ENCODE measurements around the gene ODF2. TPM values are rescaled to one million over a fixed set of nuclear protein-coding genes. Genes with fewer than 3 reads are reported as not detected.

ODF2 gene
- total RNA-seq, 1 donor from 2014 or later = 15.7 TPM

GRCh38 chr9:128540634-128541360 lies 85.0 kb downstream of the ODF2 start:
- H3K27me3 ChIP-seq (ENCODE audit: control insufficient read depth in 3 of 3, insufficient read depth in 3 of 3, low read length in 3 of 3) = no peaks in the 10 kb centered on the region
- H3K4me1 ChIP-seq (ENCODE audit: control insufficient read depth in 3 of 3, insufficient read depth in 3 of 3, low read length in 3 of 3) = no peaks in the 10 kb centered on the region
- H3K27ac ChIP-seq (ENCODE audit: low read depth, low read length) = no peak overlapping the region
- H3K9ac ChIP-seq (ENCODE audit: low read depth in 1 of 3, low read length in 3 of 3) = no peak overlapping the region
- peaks cover 42 to 61% (median 59%) of the 10 kb centered on the region in 3 donors for H3K36me3 ChIP-seq (ENCODE audit: control insufficient read depth in 3 of 3, insufficient read depth in 3 of 3, low read length in 3 of 3)
- no peaks in the 10 kb centered on the region for H3K9me3 ChIP-seq (ENCODE audit: control insufficient read depth in 3 of 3, low read length in 3 of 3)
- H3K4me3 ChIP-seq (ENCODE audit: low read length in 3 of 3) = no peak overlapping the region

DNA sequence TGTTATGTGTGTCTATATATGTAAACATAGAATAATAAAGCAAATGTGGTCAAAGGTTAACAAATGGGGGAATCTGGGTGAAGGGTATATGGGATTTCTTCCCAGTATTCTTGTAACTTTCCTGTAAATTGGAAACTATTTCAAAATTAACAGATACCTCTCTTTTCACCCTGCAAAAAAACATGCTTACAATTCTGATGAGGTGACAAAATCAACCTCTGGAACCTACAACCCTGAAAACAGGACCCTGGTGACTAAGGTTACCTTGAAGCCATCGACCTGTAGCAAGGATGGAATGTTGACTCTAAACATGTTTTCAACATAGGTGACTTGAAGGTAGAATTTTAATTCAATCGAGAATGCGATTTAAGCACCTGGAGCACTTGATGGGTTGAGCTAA lies 90.7 kb downstream of the ODF2 start:
- Histone ChIP-seq H3K27ac (ENCODE audit: low read depth, low read length) (no peak overlapping the region), H3K36me3 (ENCODE audit: control insufficient read depth in 3 of 3, insufficient read depth in 3 of 3, low read length in 3 of 3) (peaks cover 5 to 12% (median 6%) of the 10 kb centered on the region in 3 donors), H3K9ac (ENCODE audit: low read depth in 1 of 3, low read length in 3 of 3) (no peak overlapping the region), H3K4me1 (ENCODE audit: control insufficient read depth in 3 of 3, insufficient read depth in 3 of 3, low read length in 3 of 3) (peaks cover 16 to 22% (median 17%) of the 10 kb centered on the region in 3 donors), H3K4me3 (ENCODE audit: low read length in 3 of 3) (no peak overlapping the region), H3K27me3 (ENCODE audit: control insufficient read depth in 3 of 3, insufficient read depth in 3 of 3, low read length in 3 of 3) (no peaks in the 10 kb centered on the region), H3K9me3 (ENCODE audit: control insufficient read depth in 3 of 3, low read length in 3 of 3) (no peaks in the 10 kb centered on the region)

DNA sequence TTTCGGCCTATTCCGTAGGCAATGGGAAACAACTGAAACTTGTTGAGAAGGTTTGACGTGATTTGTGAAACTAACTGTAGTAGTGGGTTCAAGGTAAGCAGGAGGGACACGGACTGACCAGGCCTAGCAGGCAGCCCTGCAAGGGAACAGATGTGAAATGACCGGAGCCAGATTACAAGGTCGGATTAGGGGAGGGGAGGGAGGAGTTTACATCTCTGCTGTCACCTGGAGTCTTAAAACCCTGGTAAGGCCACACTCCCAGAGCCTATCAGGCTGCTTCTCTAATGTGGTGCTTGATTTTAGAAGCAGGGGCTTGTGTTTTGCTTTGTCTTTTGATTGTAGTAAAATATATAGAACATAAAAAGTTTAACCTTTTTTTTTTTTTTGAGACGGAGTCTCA lies 93.1 kb downstream of the ODF2 start:
- H3K27ac ChIP-seq (ENCODE audit: low read depth, low read length) = no peak overlapping the region
- H3K27me3 ChIP-seq (ENCODE audit: control insufficient read depth in 3 of 3, insufficient read depth in 3 of 3, low read length in 3 of 3) = no peaks in the 10 kb centered on the region
- H3K9ac ChIP-seq (ENCODE audit: low read depth in 1 of 3, low read length in 3 of 3) = no peak overlapping the region
- H3K9me3 ChIP-seq (ENCODE audit: control insufficient read depth in 3 of 3, low read length in 3 of 3) = no peaks in the 10 kb centered on the region
- no peaks in the 10 kb centered on the region for H3K36me3 ChIP-seq (ENCODE audit: control insufficient read depth in 3 of 3, insufficient read depth in 3 of 3, low read length in 3 of 3)
- H3K4me3 ChIP-seq (ENCODE audit: low read length in 3 of 3) = no peak overlapping the region
- peaks cover 25 to 31% (median 26%) of the 10 kb centered on the region in 3 donors for H3K4me1 ChIP-seq (ENCODE audit: control insufficient read depth in 3 of 3, insufficient read depth in 3 of 3, low read length in 3 of 3)

DNA sequence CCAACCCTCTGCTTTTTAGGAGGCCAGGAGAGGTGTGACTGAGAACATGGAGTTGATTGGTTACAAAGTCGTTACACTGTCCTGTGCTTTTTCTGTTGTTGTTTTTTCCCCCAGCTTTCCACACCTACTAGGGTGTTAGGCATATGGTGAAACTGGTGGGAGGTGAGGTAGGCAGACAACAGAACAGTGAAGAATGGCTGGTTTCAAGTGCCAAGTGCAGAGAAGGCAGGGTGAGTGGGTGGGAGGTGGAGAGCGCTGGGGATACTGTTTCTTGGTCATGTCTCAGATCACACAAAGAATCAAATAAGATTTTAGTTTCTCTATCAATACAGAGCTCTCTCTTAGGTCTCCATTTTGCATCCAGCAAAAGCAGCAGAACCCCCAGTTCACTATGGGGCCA lies 94.4 kb downstream of the ODF2 start:
- H3K9ac ChIP-seq (ENCODE audit: low read depth in 1 of 3, low read length in 3 of 3) = peak overlapping the region in 2 of 3 donors; percentile 55 to 77
- no peaks in the 10 kb centered on the region for H3K36me3 ChIP-seq (ENCODE audit: control insufficient read depth in 3 of 3, insufficient read depth in 3 of 3, low read length in 3 of 3)
- peak overlapping the region; percentile 29 for H3K27ac ChIP-seq (ENCODE audit: low read depth, low read length)
- H3K4me1 ChIP-seq (ENCODE audit: control insufficient read depth in 3 of 3, insufficient read depth in 3 of 3, low read length in 3 of 3) = peaks cover 36 to 43% (median 39%) of the 10 kb centered on the region in 3 donors
- no peaks in the 10 kb centered on the region for H3K27me3 ChIP-seq (ENCODE audit: control insufficient read depth in 3 of 3, insufficient read depth in 3 of 3, low read length in 3 of 3)
- H3K9me3 ChIP-seq (ENCODE audit: control insufficient read depth in 3 of 3, low read length in 3 of 3) = no peaks in the 10 kb centered on the region
- H3K4me3 ChIP-seq (ENCODE audit: low read length in 3 of 3) = peak overlapping the region in 1 of 3 donors; percentile 15

Small RNA genes within 50 kb of the gene (small RNA-seq; reads per million reads assigned to genes)
- not detected for gene RNU7-171P

Other genes starting within 250 kb of the ODF2 start
- 85.1 TPM for gene GOLGA2, start 180.0 kb upstream of the ODF2 start, total RNA-seq
- gene SWI5, start 179.7 kb upstream of the ODF2 start, total RNA-seq = 17.7 TPM
- 11.0 TPM for gene TRUB2, start 133.6 kb upstream of the ODF2 start, total RNA-seq
- gene COQ4, start 133.2 kb upstream of the ODF2 start, total RNA-seq = 17.2 TPM
- gene SLC27A4, start 115.5 kb upstream of the ODF2 start, total RNA-seq = 9.4 TPM
- gene URM1, start 84.6 kb upstream of the ODF2 start, total RNA-seq = 26.6 TPM
- 33.4 TPM for gene CERCAM, start 35.1 kb upstream of the ODF2 start, total RNA-seq
- 16.7 TPM for gene GLE1, start 48.7 kb downstream of the ODF2 start, total RNA-seq
- gene SPTAN1, start 96.6 kb downstream of the ODF2 start, total RNA-seq = 368 TPM
- gene DYNC2I2, start 200.8 kb downstream of the ODF2 start, total RNA-seq = 31.8 TPM
- gene SET, start 233.2 kb downstream of the ODF2 start, total RNA-seq = 336 TPM
- 2.1 TPM for gene PKN3, start 246.5 kb downstream of the ODF2 start, total RNA-seq